ENCODE measurements around the gene RBMS3.
A peak's percentile ranks its signal among the peaks of the same experiment; 100 is the strongest.

DNA sequence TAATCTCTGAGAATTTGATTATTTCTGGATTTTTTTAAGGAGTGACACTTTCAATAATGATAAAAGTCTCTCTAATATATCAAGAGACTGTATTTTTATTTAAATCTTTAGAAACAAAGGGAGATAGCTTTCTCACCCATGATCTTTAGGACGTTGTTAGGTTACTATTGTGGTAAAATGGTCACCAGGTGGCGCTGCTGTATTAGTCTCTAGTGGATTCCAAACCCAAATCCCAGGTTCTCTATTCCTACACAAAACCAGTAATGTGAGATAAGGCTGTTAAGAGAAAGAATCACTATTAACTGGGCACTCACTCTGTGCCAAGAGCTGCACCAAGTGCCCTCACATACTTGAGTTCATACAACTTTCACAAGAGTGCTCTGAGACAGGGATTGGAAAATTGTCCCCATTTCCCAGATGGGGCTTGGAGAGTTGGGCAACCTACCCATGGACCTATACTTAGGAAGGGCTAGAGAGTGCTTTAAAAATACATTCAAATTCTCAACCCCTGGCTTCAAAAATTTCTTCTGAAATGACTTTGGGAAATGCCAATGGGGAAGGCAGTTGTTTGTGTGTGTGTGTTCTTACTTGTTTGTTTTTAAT lies 732.2 kb downstream of the RBMS3 start:
- TF ChIP-seq CTCF (IDR thresholded peaks at IDR 0.05), result peak; percentile 24 to 43 (median 43)
- TF ChIP-seq POLR2A (IDR thresholded peaks at IDR 0.05), result no peak
